Left renal pelvis (tissue), 4 donors: ENCODE measurements around the gene NECAB3. TPM values are rescaled to one million over a fixed set of nuclear protein-coding genes. Genes with fewer than 3 reads are reported as not detected.
"Not testable (repeated sequence)": the region's sequence is repeated elsewhere in the genome, so short reads cannot be mapped to it uniquely, and the experiment has no call there.

Experiments
- DNase-seq, 4 donors: peaks; one replicate each; pipeline ENCODE4 v3.0.0-alpha.2; 2013; ENCODE audit warnings: low read depth in 4 of 4, low spot score in 3 of 4
- polyA plus RNA-seq, 4 donors: library from polyadenylated mRNA; unstranded; fragments of 120-200 nt; gene quantifications; one replicate each; pipeline ENCODE4 v1.2.1, GENCODE V29; 2013; ENCODE audit not compliant: insufficient read length in 4 of 4

The NECAB3 gene
- polyA plus RNA-seq, 4 donors, result 13.1 to 21.9 (median 13.7) TPM

GRCh38 chr20:33653218-33653899 is 20.9 kb downstream of the NECAB3 start:
- peak in 1 of 4 donors; percentile 67 for DNase-seq

- no peak for DNase-seq
These were observed 22.6 kb downstream of the NECAB3 start for GRCh38 chr20:33651562-33652048.

GRCh38 chr20:33650753-33651561 is 23.3 kb downstream of the NECAB3 start:
- no peak for DNase-seq

- no peak for DNase-seq
These were observed 24.0 kb downstream of the NECAB3 start for GRCh38 chr20:33650111-33650752.

GRCh38 chr20:33649201-33649681 is 25.0 kb downstream of the NECAB3 start:
- no peak for DNase-seq

GRCh38 chr20:33648396-33649004 is 25.7 kb downstream of the NECAB3 start:
- no peak for DNase-seq

GRCh38 chr20:33647603-33648395 is 26.4 kb downstream of the NECAB3 start:
- no peak for DNase-seq

- not testable (repeated sequence) for DNase-seq
These were observed 27.1 kb downstream of the NECAB3 start for GRCh38 chr20:33646959-33647602.

GRCh38 chr20:33646191-33646590 is 28.0 kb downstream of the NECAB3 start:
- DNase-seq, result no peak

GRCh38 chr20:33645396-33645795 is 28.8 kb downstream of the NECAB3 start:
- DNase-seq, result no peak

GRCh38 chr20:33645072-33645358 is 29.2 kb downstream of the NECAB3 start:
- no peak for DNase-seq

GRCh38 chr20:33644313-33645071 is 29.7 kb downstream of the NECAB3 start:
- no peak for DNase-seq

- DNase-seq, result no peak
These were observed 33.9 kb downstream of the NECAB3 start for GRCh38 chr20:33640287-33640686.

- DNase-seq, result no peak
These were observed 37.5 kb downstream of the NECAB3 start for GRCh38 chr20:33636776-33637175.

GRCh38 chr20:33635341-33635740 is 38.9 kb downstream of the NECAB3 start:
- DNase-seq, result no peak

GRCh38 chr20:33631910-33632309 is 42.3 kb downstream of the NECAB3 start:
- not testable (repeated sequence) for DNase-seq

- DNase-seq, result no peak
These were observed 43.7 kb downstream of the NECAB3 start for GRCh38 chr20:33630507-33630906.

GRCh38 chr20:33629979-33630378 is 44.2 kb downstream of the NECAB3 start:
- no peak for DNase-seq

GRCh38 chr20:33629533-33629932 is 44.7 kb downstream of the NECAB3 start:
- no peak for DNase-seq
